NCI-H1694 (cell line): Measurements from ENCODE around the gene TMC5.
"Not testable (repeated sequence)": the region's sequence is repeated elsewhere in the genome, so short reads cannot be mapped to it uniquely, and the experiment has no call there.

ENCODE experiments used
- DNase-seq: peaks from one replicate; lab custom pipeline; 2025; lab: John Stamatoyannopoulos, UW

The TMC5 gene

DNA sequence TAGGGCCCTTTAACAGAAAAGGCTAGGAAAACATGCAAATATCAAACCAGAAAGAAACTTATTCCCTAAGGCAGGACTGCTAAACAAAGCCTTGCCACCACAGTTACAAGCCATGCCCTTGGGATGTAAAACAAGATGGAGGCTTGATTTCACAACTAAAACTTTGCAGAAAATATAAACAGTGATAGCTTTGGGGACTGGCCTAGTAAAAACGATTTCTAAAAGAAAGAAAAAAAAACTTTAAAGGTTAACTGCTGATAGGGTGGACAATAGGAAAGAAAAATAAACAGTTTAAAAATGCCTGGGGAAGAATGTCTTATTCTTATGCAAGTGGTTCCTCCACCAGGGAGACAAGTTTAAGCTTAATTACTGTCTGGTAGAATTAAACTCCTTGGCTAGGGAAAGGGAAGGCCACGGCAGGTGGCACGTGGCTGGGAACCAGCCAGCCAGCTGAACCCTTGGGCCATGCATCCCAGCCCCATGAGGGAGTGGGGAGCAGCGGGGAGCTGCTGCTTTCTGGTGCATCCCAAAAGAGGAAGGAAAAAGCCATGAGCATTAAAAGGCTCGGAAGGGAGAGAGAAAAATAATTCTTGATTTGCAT, 10.7 kb upstream of the TMC5 start:
- DNase-seq, result no peak

- DNase-seq, result no peak
Observed at GRCh38 chr16:19410435-19411171, 7.1 kb upstream of the TMC5 start.

- no peak for DNase-seq
Observed at GRCh38 chr16:19411298-19411697, 6.4 kb upstream of the TMC5 start.

GRCh38 chr16:19412055-19412454, 5.6 kb upstream of the TMC5 start:
- not testable (repeated sequence) for DNase-seq

DNA sequence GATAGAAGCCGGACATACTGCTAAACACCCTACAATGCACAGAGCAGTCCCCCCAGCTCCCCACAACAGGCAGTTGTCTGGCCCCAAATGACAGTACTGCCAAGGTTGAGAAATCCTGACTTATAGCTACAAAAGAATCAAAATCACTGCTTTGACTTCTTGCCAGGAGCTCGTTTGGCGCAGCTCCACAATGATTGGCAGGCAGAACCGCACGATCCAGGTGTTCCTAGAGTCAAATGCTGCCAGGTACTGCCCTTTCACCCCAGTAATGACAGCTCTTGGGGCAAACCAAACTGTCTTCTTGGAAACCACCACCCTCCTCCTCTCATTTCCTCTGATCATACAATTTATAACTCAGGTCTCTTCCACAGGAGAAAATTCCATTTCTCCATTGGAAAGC, 2.2 kb upstream of the TMC5 start:
- no peak for DNase-seq

GRCh38 chr16:19415918-19416317, 1.8 kb upstream of the TMC5 start:
- no peak for DNase-seq

GRCh38 chr16:19418200-19418599, 517 bp downstream of the TMC5 start:
- DNase-seq, result no peak

GRCh38 chr16:19419698-19420075, 2.0 kb downstream of the TMC5 start:
- no peak for DNase-seq

DNA sequence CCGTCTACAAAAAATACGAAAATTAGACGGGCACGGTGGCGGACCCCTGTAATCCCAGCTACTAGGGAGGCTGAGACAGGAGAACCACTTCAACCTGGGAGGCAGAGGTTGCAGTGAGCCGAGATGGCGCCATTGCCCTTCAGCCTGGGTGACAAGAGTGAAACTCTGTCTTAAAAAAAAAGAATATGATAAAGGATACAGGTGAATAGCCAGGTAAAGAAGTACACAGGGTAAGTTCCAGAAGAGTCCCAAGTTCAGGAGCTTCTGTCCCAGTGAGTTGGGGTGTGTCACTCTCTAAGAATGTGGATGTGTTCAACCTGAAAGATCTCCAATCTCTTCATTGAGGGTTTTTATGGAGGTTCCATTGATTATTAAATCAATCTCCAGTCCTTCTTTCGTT, 6.8 kb downstream of the TMC5 start:
- no peak for DNase-seq

DNA sequence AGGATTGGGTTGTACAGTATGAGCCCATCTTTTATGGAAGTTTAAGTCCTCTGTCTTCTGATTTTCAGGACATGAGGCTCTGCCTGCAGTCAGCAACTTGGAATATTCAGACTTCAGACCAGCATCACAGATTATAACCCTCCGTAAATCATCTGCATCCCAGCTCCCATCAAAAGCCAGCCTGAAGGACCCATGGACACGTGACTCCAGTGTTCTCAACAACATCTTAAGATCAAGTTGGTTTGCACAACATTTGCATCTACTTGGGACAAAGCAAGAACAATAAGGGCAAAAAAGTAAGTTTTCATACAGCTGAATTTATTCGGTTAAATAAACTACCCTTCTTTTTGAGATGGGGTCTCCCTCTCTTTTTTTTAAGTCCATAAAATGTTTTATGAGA, 12.7 kb downstream of the TMC5 start:
- no peak for DNase-seq

- DNase-seq, result no peak
Observed at GRCh38 chr16:19431636-19432340, 14.1 kb downstream of the TMC5 start.

DNA sequence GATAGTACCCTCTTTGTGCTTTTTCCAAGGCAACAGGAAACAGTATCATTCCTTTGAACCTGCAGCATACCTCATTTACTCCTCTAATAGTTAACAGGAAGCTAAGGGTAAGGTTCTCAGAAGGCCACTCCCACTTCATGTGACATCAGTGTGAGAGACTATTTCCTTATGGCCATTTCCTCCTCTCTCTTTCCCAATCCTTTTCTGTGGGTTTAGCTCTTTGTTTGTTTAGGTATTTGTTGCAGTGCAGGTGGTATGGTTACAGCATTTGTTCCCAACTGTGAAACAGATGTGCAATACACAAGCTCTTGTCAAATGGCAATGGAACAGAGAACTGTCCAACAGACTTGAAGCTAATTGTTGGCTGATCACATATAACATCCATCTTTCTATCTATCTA, 14.7 kb downstream of the TMC5 start:
- DNase-seq, result no peak

DNA sequence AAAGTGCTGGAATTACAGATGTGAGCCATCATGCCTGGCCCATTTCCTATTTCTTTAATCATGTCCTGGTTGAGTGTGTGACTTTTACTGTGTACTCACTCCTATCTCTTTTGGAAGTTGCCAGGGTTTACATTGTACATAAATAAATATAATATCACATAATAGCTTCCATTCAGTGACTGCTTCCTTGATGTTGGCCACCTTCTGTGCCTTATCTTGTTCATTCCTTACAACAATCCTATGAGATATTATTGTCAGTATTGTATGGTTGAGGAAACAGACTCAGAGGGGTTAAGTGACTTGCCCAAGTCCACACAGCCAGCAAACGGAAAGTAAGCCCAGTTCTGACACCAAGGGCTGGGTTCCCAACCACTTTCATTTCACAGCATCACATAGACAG, 16.9 kb downstream of the TMC5 start:
- DNase-seq, result no peak

DNA sequence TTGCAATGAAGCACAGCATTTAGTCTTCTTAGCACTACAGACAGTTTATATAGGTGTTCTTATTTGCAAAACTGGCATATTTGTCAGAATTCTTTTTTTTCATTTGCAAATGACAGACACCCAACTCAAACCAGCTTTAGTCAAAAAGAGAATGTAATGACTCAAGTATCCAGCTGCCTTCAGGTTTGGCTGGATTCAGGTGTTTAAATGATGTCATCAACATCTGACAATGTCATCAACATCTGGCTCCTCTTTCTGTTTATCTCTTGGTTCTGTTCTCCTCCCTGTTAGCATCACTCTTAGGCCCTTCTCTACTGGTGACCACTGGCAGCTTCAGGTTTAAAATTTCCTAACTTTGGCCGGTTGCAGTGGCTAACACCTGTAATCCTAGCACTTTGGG, 18.9 kb downstream of the TMC5 start:
- no peak for DNase-seq

- no peak for DNase-seq
Observed at GRCh38 chr16:19437280-19437679, 19.6 kb downstream of the TMC5 start.

GRCh38 chr16:19438739-19439138, 21.1 kb downstream of the TMC5 start:
- no peak for DNase-seq

DNA sequence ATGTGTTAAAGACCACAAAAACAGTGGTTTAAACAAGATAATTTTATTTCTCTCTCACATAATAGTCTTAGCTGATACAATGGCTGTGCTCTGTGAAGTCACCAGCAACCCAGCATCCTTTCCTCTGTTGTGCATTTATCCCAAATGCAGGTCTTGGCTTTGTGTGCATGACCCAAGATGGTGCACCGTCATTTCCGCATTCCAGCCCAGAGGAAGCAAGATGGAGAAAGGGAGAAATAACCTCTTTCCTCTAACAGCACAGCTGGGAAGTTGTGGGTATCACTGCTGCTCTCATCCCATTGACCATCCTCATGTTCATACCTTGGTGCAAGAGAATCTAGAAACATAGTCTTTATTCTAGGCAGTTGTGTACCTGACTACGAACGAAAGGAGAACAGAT, 21.8 kb downstream of the TMC5 start:
- DNase-seq, result no peak

DNA sequence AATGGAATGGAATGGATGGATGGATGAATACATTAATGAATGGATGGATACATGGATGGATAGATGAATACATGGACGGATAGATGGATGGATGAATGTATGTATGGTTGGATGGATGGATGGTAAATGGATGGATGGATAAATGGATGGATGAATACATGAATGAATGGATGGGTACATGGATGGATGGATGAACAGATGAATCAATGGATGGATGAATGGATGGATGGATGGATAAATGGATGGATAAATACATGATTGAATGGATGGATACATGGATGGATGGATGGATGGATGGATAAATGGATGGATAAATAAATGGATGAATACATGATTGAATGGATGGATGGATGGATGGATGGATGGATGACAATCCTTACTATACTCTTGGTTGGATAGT, 26.0 kb downstream of the TMC5 start:
- DNase-seq, result no peak

GRCh38 chr16:19446300-19446846, 28.7 kb downstream of the TMC5 start:
- DNase-seq, result no peak

DNA sequence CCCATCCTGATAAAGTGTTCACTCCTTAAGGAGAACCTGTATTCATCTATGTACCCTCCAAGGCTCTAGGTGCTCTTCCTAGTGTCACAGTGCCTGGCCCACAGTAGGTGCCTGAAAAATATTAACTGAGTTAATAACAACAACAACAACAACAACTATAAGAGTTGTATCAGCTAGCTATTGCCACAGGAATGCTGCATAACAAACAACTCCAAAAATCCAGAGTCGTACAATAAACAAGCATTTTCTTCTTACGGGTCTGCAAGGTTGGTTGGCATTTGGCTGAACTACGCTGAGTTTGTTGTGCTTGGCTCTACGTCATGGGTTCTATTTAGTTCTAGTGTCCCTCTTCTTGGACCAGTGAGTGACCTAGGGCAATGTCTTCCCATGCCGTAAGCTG, 29.2 kb downstream of the TMC5 start:
- no peak for DNase-seq

DNA sequence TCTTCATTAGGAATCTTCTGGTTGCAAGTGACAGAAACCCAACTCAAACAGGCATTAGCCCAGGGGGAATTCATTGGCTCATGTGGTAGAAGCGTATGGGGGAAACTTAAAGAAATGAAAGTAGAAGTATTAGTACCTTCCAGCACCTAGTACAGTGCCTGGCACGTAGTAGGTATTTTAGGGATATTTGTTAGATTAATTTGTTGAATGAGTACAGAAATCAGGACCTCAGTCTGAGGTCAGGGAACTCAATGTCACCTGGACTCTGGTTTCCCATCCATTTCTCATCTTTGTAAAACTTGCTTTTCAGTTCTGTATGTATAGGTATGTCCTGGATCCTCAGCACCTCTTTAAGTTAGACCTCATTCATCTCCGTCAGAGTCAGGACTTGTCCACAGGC, 32.5 kb downstream of the TMC5 start:
- no peak for DNase-seq

- no peak for DNase-seq
Observed at GRCh38 chr16:19458722-19459379, 41.2 kb downstream of the TMC5 start.

DNA sequence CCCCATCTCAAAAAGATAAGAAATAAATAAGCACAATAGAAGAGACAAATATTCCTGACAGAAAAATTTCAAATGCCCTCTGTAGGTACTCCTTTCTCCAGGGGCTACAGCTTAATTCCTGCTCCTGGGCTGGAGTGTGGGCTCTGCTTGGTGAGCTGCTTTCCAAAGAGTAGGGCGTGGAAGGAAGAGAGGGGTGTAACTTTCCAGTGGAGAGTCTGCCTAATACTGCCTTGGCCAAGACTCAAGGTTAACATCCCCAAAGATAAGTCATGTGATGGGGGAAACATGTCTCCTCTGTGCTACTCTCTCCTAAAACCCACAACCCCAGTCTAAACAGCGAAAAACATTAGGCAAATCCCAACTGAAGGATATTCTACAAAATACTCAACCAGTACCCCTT, 42.7 kb downstream of the TMC5 start:
- no peak for DNase-seq
